SK-N-MC (cell line): ENCODE data around the gene RTL10.
A peak's percentile ranks its signal among the peaks of the same experiment; 100 is the strongest.
"Not testable (repeated sequence)": the region's sequence is repeated elsewhere in the genome, so short reads cannot be mapped to it uniquely, and the experiment has no call there.

Experiments used
- DNase-seq: peaks from one replicate; pipeline ENCODE4 v3.0.0-alpha.2; 2011; ENCODE audit warnings: low read depth, low spot score
- H3K27ac ChIP-seq: fragments of 200-600 bp; sonication (generic); 2 replicates; pipeline ENCODE4 v1.5.1; 2016; ENCODE audit warnings: mixed run types
- H3K36me3 ChIP-seq: fragments of 200-600 bp; sonication (generic); 2 replicates; pipeline ENCODE4 v1.6.1; 2017; ENCODE audit warnings: antibody characterized with exemption, low read length, mixed read lengths; ENCODE audit not compliant: insufficient read depth
- H3K4me3 ChIP-seq: fragments of 200-600 bp; sonication (generic); 2 replicates; pipeline ENCODE4 v1.5.1; 2016
- H3K9ac ChIP-seq: fragments of 200-600 bp; sonication (generic); 2 replicates; pipeline ENCODE4 v1.8.0; 2017; ENCODE audit warnings: mixed run types, mixed read lengths; ENCODE audit not compliant: insufficient read length
- H3K9me3 ChIP-seq: fragments of 200-600 bp; sonication (generic); 2 replicates; pipeline ENCODE4 v1.6.1; 2017; ENCODE audit warnings: low read depth, mild to moderate bottlenecking, antibody characterized with exemption, low read length, moderate library complexity, mixed read lengths
- EZH2 ChIP-seq: fragments of 200-600 bp; sonication (generic); IDR thresholded peaks from one replicate; pipeline ENCODE4 v1.6.1; 2017; ENCODE audit warnings: antibody characterized with exemption
- FOXP2 ChIP-seq: optimal IDR thresholded peaks from 2 replicates; pipeline ENCODE3; 2011; ENCODE audit warnings: mild to moderate bottlenecking, moderate library complexity; ENCODE audit not compliant: insufficient read depth; ENCODE audit errors: extremely low read length, control extremely low read depth
- POLR2AphosphoS5 ChIP-seq: IDR thresholded peaks from 2 replicates; pipeline ENCODE4 v1.6.1; 2012; ENCODE audit warnings: mild to moderate bottlenecking, low read depth, low read length, borderline replicate concordance

Gene RTL10

GRCh38 chr22:19884954-19885751 lies 30.5 kb upstream of the RTL10 start:
- Histone ChIP-seq H3K27ac (no peak overlapping the region), H3K9ac (no peak overlapping the region), H3K36me3 (no peaks in the 10 kb centered on the region), H3K9me3 (no peaks in the 10 kb centered on the region), H3K4me3 (no peak overlapping the region)
- no peak for DNase-seq
- TF ChIP-seq FOXP2: no peak
- no peak for TF ChIP-seq POLR2AphosphoS5
- no peak for TF ChIP-seq EZH2

GRCh38 chr22:19884161-19884953 lies 29.7 kb upstream of the RTL10 start:
- Histone ChIP-seq H3K4me3 (no peak overlapping the region), H3K9me3 (no peaks in the 10 kb centered on the region), H3K9ac (no peak overlapping the region), H3K36me3 (no peaks in the 10 kb centered on the region), H3K27ac (no peak overlapping the region)
- no peak for DNase-seq
- TF ChIP-seq EZH2: no peak
- no peak for TF ChIP-seq POLR2AphosphoS5
- TF ChIP-seq FOXP2: no peak

- not testable (repeated sequence) for H3K27ac ChIP-seq, DNase-seq
These were observed 28.8 kb upstream of the RTL10 start for GRCh38 chr22:19883446-19883845.

GRCh38 chr22:19882446-19883381 lies 28.0 kb upstream of the RTL10 start:
- no peak for TF ChIP-seq POLR2AphosphoS5
- no peak for TF ChIP-seq EZH2
- no peak for TF ChIP-seq FOXP2
- Histone ChIP-seq H3K27ac (no peak overlapping the region), H3K9ac (no peak overlapping the region), H3K36me3 (no peaks in the 10 kb centered on the region), H3K4me3 (no peak overlapping the region), H3K9me3 (no peaks in the 10 kb centered on the region)
- no peak for DNase-seq

More at GRCh38 chr22:19883446-19883845, 28.8 kb upstream of the RTL10 start:
- H3K4me3 ChIP-seq, H3K9ac ChIP-seq, H3K36me3 ChIP-seq, H3K9me3 ChIP-seq: not testable (repeated sequence)

GRCh38 chr22:19880786-19881569 lies 26.3 kb upstream of the RTL10 start:
- TF ChIP-seq EZH2: no peak
- TF ChIP-seq FOXP2: no peak
- TF ChIP-seq POLR2AphosphoS5: no peak
- no peak overlapping the region for H3K9ac ChIP-seq
- H3K9me3 ChIP-seq: no peaks in the 10 kb centered on the region
- no peaks in the 10 kb centered on the region for H3K36me3 ChIP-seq
- peak overlapping the region; percentile 63 for H3K4me3 ChIP-seq
- DNase-seq: peak; percentile 34
- H3K27ac ChIP-seq: peak overlapping the region; percentile 64

GRCh38 chr22:19879992-19880785 lies 25.5 kb upstream of the RTL10 start:
- no peak overlapping the region for H3K9ac ChIP-seq
- H3K36me3 ChIP-seq: no peaks in the 10 kb centered on the region
- no peak for DNase-seq
- no peak overlapping the region for H3K4me3 ChIP-seq
- TF ChIP-seq EZH2 (no peak), POLR2AphosphoS5 (no peak), FOXP2 (no peak)
- H3K9me3 ChIP-seq: no peaks in the 10 kb centered on the region
- no peak overlapping the region for H3K27ac ChIP-seq

- Histone ChIP-seq H3K9me3 (no peaks in the 10 kb centered on the region), H3K4me3 (no peak overlapping the region), H3K27ac (no peak overlapping the region), H3K9ac (no peak overlapping the region), H3K36me3 (no peaks in the 10 kb centered on the region)
- no peak for TF ChIP-seq EZH2
- TF ChIP-seq POLR2AphosphoS5: no peak
- TF ChIP-seq FOXP2: no peak
- no peak for DNase-seq
These were observed 24.9 kb upstream of the RTL10 start for GRCh38 chr22:19879643-19879991.
